OCI-LY3 (cell line): Measurements from ENCODE around the gene IL1RAPL1.

Experiments
- H2AFZ ChIP-seq: fragments of 200-600, 300-600 bp; shearing (Covaris generic); 2 replicates; pipeline ENCODE4 v1.6.0; 2014; ENCODE audit warnings: antibody characterized with exemption, low read depth, low read length
- H3K27ac ChIP-seq: fragments of 200-600, 300-600 bp; sonication (generic); 2 replicates; pipeline ENCODE4 v1.5.1; 2014; ENCODE audit warnings: mild to moderate bottlenecking, low read length, moderate library complexity, mixed read lengths
- H3K27me3 ChIP-seq: fragments of 200-600, 300-600 bp; sonication (generic); 2 replicates; pipeline ENCODE4 v1.6.1; 2014; ENCODE audit warnings: low read depth, low read length, mixed read lengths
- H3K36me3 ChIP-seq: fragments of 200-600, 300-600 bp; sonication (generic); replicated peaks from 2 replicates; pipeline ENCODE3; 2014; ENCODE audit warnings: low read depth, low read length, mixed read lengths
- H3K4me1 ChIP-seq: fragments of 300-600, 200-600 bp; sonication (generic); 2 replicates; pipeline ENCODE4 v1.6.1; 2014; ENCODE audit warnings: low read length, mixed read lengths
- H3K4me2 ChIP-seq: fragments of 200-600, 300-600 bp; sonication (generic); 2 replicates; pipeline ENCODE4 v1.6.1; 2014; ENCODE audit warnings: low read length, mixed read lengths
- H3K4me3 ChIP-seq: fragments of 300-600, 200-600 bp; sonication (generic); 2 replicates; pipeline ENCODE4 v1.5.1; 2014; ENCODE audit warnings: antibody characterized with exemption, mild to moderate bottlenecking, low read length, moderate library complexity
- H3K79me2 ChIP-seq: fragments of 300-600, 200-600 bp; shearing (Covaris generic); 2 replicates; pipeline ENCODE4 v1.6.1; 2014; ENCODE audit warnings: mild to moderate bottlenecking, low read length, mixed read lengths
- H3K9ac ChIP-seq: fragments of 300-600, 200-600 bp; shearing (Covaris generic); 2 replicates; pipeline ENCODE4 v1.6.0; 2014; ENCODE audit warnings: mild to moderate bottlenecking, low read length, moderate library complexity
- H3K9me3 ChIP-seq: fragments of 200-600, 300-600 bp; shearing (Covaris generic); 2 replicates; pipeline ENCODE4 v1.6.1; 2014; ENCODE audit warnings: low read length, mixed read lengths; ENCODE audit not compliant: insufficient read depth
- H4K20me1 ChIP-seq: fragments of 200-600, 300-600 bp; sonication (generic); 2 replicates; pipeline ENCODE4 v1.6.1; 2016; ENCODE audit warnings: low read length, mixed read lengths; ENCODE audit not compliant: insufficient read depth
- EZH2phosphoT487 ChIP-seq: fragments of 200-600 bp; shearing (Covaris generic); IDR thresholded peaks from 2 replicates; pipeline ENCODE4 v1.6.1; 2018; ENCODE audit warnings: antibody characterized with exemption, mixed run types, low read depth
- TF ChIP-seq, protein P1 (sequence below): fragments of 200-600, 300-600 bp; sonication (generic); IDR thresholded peaks from 2 replicates; pipeline ENCODE4 v1.5.1; 2014; ENCODE audit warnings: antibody characterized with exemption, low read length, low read depth

The IL1RAPL1 gene

DNA sequence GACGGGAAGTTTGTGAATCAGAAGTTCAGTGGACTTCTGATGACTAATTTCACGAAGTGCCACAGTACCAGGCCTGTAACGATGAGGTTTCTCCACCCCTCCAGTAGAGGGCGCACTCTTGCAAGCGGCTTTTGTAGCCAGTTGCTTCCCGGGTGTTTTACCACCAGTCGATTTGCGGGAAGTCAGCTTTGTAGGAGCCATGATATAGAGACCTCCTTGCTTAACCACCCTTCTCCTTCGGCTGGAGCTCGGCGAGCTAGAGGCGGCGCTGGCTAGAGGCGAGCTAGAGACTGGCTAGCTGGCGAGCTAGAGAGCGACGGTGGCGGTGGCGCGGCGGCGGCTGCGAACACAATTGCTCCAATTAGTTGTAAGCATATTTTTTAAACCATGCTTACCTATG lies 72.0 kb downstream of the IL1RAPL1 start:
- Histone ChIP-seq H3K4me2 (no peak overlapping the region), H3K36me3 (no peaks in the 10 kb centered on the region), H2AFZ (no peak overlapping the region), H3K79me2 (no peaks in the 10 kb centered on the region), H4K20me1 (no peaks in the 10 kb centered on the region), H3K9me3 (no peaks in the 10 kb centered on the region), H3K9ac (no peak overlapping the region), H3K4me1 (no peaks in the 10 kb centered on the region), H3K27ac (no peak overlapping the region), H3K4me3 (no peak overlapping the region), H3K27me3 (no peaks in the 10 kb centered on the region)
- TF ChIP-seq EZH2phosphoT487, result no peak
- TF ChIP-seq, protein P1, sequence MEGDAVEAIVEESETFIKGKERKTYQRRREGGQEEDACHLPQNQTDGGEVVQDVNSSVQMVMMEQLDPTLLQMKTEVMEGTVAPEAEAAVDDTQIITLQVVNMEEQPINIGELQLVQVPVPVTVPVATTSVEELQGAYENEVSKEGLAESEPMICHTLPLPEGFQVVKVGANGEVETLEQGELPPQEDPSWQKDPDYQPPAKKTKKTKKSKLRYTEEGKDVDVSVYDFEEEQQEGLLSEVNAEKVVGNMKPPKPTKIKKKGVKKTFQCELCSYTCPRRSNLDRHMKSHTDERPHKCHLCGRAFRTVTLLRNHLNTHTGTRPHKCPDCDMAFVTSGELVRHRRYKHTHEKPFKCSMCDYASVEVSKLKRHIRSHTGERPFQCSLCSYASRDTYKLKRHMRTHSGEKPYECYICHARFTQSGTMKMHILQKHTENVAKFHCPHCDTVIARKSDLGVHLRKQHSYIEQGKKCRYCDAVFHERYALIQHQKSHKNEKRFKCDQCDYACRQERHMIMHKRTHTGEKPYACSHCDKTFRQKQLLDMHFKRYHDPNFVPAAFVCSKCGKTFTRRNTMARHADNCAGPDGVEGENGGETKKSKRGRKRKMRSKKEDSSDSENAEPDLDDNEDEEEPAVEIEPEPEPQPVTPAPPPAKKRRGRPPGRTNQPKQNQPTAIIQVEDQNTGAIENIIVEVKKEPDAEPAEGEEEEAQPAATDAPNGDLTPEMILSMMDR, result peak; percentile 46

DNA sequence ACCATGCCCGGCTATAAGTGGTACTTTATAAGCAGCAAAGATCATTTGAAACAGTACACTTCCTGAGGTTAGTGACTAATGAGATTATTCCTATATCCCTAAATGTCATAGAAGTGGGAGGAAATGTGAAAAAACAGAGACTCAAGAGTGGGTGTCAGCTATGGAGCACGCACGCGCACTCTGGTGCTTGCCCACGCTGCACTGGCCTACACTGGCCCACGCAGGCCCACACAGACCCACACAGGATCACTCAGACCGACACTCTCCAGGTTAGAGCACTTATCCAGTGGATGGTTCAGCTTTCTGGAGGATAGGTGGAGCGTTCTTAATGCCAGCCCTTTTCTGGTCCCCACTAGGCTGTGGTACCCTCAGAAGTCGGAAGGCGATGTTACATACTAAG lies 78.5 kb downstream of the IL1RAPL1 start:
- Histone ChIP-seq H3K4me1 (no peaks in the 10 kb centered on the region), H3K4me2 (no peak overlapping the region), H3K79me2 (no peaks in the 10 kb centered on the region), H3K27me3 (no peaks in the 10 kb centered on the region), H3K27ac (no peak overlapping the region), H4K20me1 (no peaks in the 10 kb centered on the region), H2AFZ (no peak overlapping the region), H3K9ac (no peak overlapping the region), H3K36me3 (no peaks in the 10 kb centered on the region), H3K4me3 (no peak overlapping the region), H3K9me3 (no peaks in the 10 kb centered on the region)
- no peak for TF ChIP-seq EZH2phosphoT487
- TF ChIP-seq, protein P1, result no peak

- Histone ChIP-seq H3K9me3 (no peaks in the 10 kb centered on the region), H4K20me1 (no peaks in the 10 kb centered on the region), H3K4me1 (no peaks in the 10 kb centered on the region), H3K4me3 (no peak overlapping the region), H3K4me2 (no peak overlapping the region), H3K27me3 (no peaks in the 10 kb centered on the region), H2AFZ (no peak overlapping the region), H3K36me3 (no peaks in the 10 kb centered on the region), H3K9ac (no peak overlapping the region), H3K27ac (no peak overlapping the region), H3K79me2 (no peaks in the 10 kb centered on the region)
- TF ChIP-seq, protein P1, result no peak
- no peak for TF ChIP-seq EZH2phosphoT487
Measured at GRCh38 chrX:28668303-28668702, 81.1 kb downstream of the IL1RAPL1 start.

- no peak overlapping the region for H3K9ac ChIP-seq
- TF ChIP-seq EZH2phosphoT487, result no peak
- TF ChIP-seq, protein P1, result no peak
- H3K4me2 ChIP-seq, result no peak overlapping the region
- no peak overlapping the region for H3K4me3 ChIP-seq
- no peaks in the 10 kb centered on the region for H4K20me1 ChIP-seq
- H3K79me2 ChIP-seq, result no peaks in the 10 kb centered on the region
- no peaks in the 10 kb centered on the region for H3K9me3 ChIP-seq
- H3K27me3 ChIP-seq, result no peaks in the 10 kb centered on the region
- H2AFZ ChIP-seq, result no peak overlapping the region
- no peaks in the 10 kb centered on the region for H3K4me1 ChIP-seq
- H3K36me3 ChIP-seq, result no peaks in the 10 kb centered on the region
- H3K27ac ChIP-seq, result no peak overlapping the region
Measured at GRCh38 chrX:28668957-28669356, 81.7 kb downstream of the IL1RAPL1 start.
